Lung (tissue), 12 donors: ENCODE data around the gene COL4A5. TPM values are rescaled to one million over a fixed set of nuclear protein-coding genes. Genes with fewer than 3 reads are reported as not detected.

ENCODE experiments used
- ATAC-seq: fragments of 200-7000 bp; cut with Tn5 transposase; one replicate; pipeline ENCODE4 v1.9.1; 2020; ENCODE audit warnings: moderate number of reproducible peaks; ENCODE audit not compliant: insufficient read depth, low FRiP score
- DNase-seq, 3 donors: peaks; one replicate each; pipeline ENCODE4 v3.0.0-alpha.2; 2013 to 2017
- H3K27ac ChIP-seq, 2 donors: one replicate each; pipeline ENCODE4 v1.5.1; 2013; ENCODE audit warnings: mild to moderate bottlenecking in 2 of 2, moderate library complexity in 2 of 2, control low read depth in 1 of 2, inconsistent platforms in 1 of 2, low read depth in 1 of 2, low read length in 1 of 2
- H3K27me3 ChIP-seq, 3 donors: one replicate each; pipeline ENCODE4 v1.5.1; 2013; ENCODE audit warnings: low read length in 2 of 3; ENCODE audit not compliant: control insufficient read depth in 3 of 3, insufficient read depth in 3 of 3
- H3K36me3 ChIP-seq, 4 donors: one replicate each; pipeline ENCODE4 v1.5.1; 2013; ENCODE audit warnings: low read length in 4 of 4, mild to moderate bottlenecking in 1 of 4, moderate library complexity in 1 of 4; ENCODE audit not compliant: control insufficient read depth in 4 of 4, insufficient read depth in 4 of 4
- H3K4me1 ChIP-seq, 5 donors: one replicate each; pipeline ENCODE4 v1.5.1; 2013; ENCODE audit warnings: low read length in 5 of 5, mild to moderate bottlenecking in 2 of 5, moderate library complexity in 1 of 5; ENCODE audit not compliant: control insufficient read depth in 5 of 5, insufficient read depth in 5 of 5
- H3K4me3 ChIP-seq: one replicate; pipeline ENCODE4 v1.5.1; 2013; ENCODE audit warnings: mild to moderate bottlenecking, control low read depth, moderate library complexity
- H3K9ac ChIP-seq, 2 donors: one replicate each; pipeline ENCODE4 v1.5.1; 2013; ENCODE audit warnings: low read length in 2 of 2, control low read depth in 1 of 2; ENCODE audit not compliant: insufficient read depth in 1 of 2
- H3K9me3 ChIP-seq, 4 donors: one replicate each; pipeline ENCODE4 v1.5.1; 2013; ENCODE audit warnings: low read length in 3 of 4, mild to moderate bottlenecking in 1 of 4, moderate library complexity in 1 of 4; ENCODE audit not compliant: control insufficient read depth in 4 of 4, insufficient read depth in 3 of 4
- CTCF ChIP-seq: IDR thresholded peaks from 2 replicates; pipeline ENCODE4 v1.5.1; 2012; ENCODE audit warnings: mild to moderate bottlenecking; ENCODE audit errors: control extremely low read depth, extremely low read depth
- WGBS, 2 donors: extraction: QIAGEN DNeasy Blood & Tissue Kit; methylation state at CpG; one replicate each; pipeline ENCODE4 v1.1.7; 2013; 5-methylcytosine and 5-hydroxymethylcytosine counted together
- polyA plus RNA-seq, 2 donors: library from polyadenylated mRNA; stranded (reverse); fragments of 200-250 nt; gene quantifications; one replicate each; pipeline ENCODE4 v1.2.1, GENCODE V29; 2013
- total RNA-seq, 2 donors: library from RNA; depleted of rRNA in 1 of 2; stranded (reverse); fragments of >200 nt in 1 of 2; gene quantifications; one replicate each; pipeline ENCODE4 v1.2.1, GENCODE V29; 2014 to 2021
- donor health status: control.
- donor health status: control.
- donor health status: Bipolar disorder and iron deficiency.
- donor health status: healthy.
- donor health status: DM: yes; HTN: yes; CAD: no.

The COL4A5 gene
- total and polyA plus RNA-seq, 4 donors: 4.3 to 253 (median 16.4) TPM

GRCh38 chrX:108484251-108484650 is 44.6 kb downstream of the COL4A5 start:
- Histone ChIP-seq H3K4me1 (no peaks in the 10 kb centered on the region), H3K9ac (no peak overlapping the region), H3K27ac (no peak overlapping the region), H3K27me3 (peaks cover 0 to 5% (median 0%) of the 10 kb centered on the region in 3 donors), H3K9me3 (peaks cover 0 to 15% (median 2%) of the 10 kb centered on the region in 4 donors), H3K4me3 (no peak overlapping the region), H3K36me3 (peaks cover 0 to 2% (median 0%) of the 10 kb centered on the region in 4 donors)
- TF ChIP-seq CTCF: no peak
- no peak for DNase-seq
- ATAC-seq: no peak
- 78 to 96% methylated on average over 3 of the region's 3 CpGs for WGBS, 2 donors

- DNase-seq (no peak), ATAC-seq (no peak)
- Histone ChIP-seq H3K36me3 (peaks cover 0 to 2% (median 0%) of the 10 kb centered on the region in 4 donors), H3K27me3 (peaks cover 0 to 5% (median 0%) of the 10 kb centered on the region in 3 donors), H3K9me3 (peaks cover 0 to 10% (median 2%) of the 10 kb centered on the region in 4 donors), H3K4me1 (no peaks in the 10 kb centered on the region), H3K9ac (no peak overlapping the region), H3K4me3 (no peak overlapping the region), H3K27ac (no peak overlapping the region)
- 79 to 100% methylated on average over 2 of the region's 2 CpGs for WGBS, 2 donors
- TF ChIP-seq CTCF: no peak
Observed at GRCh38 chrX:108485960-108486359, 46.3 kb downstream of the COL4A5 start.

GRCh38 chrX:108494406-108495090 is 54.9 kb downstream of the COL4A5 start:
- DNase-seq (no peak), ATAC-seq (no peak)
- peaks cover 0 to 12% (median 4%) of the 10 kb centered on the region in 3 donors for H3K27me3 ChIP-seq
- TF ChIP-seq CTCF: no peak
- WGBS, 2 donors: 60 to 87% methylated on average over 3 of the region's 3 CpGs
- no peak overlapping the region for H3K9ac ChIP-seq
- H3K4me1 ChIP-seq: no peaks in the 10 kb centered on the region
- no peaks in the 10 kb centered on the region for H3K36me3 ChIP-seq
- H3K9me3 ChIP-seq: peaks cover 0 to 2% (median 0%) of the 10 kb centered on the region in 4 donors
- H3K27ac ChIP-seq: no peak overlapping the region
- H3K4me3 ChIP-seq: no peak overlapping the region
